BLaER1 (cell line): ENCODE measurements around the gene C10orf53.

ENCODE experiments used
- H3K27ac ChIP-seq: shearing (Covaris generic); formaldehyde crosslinking; 2 replicates; pipeline ENCODE4 v1.8.1; 2022
- H3K27me3 ChIP-seq: shearing (Covaris generic); formaldehyde crosslinking; 2 replicates; pipeline ENCODE4 v1.8.1; 2022
- H3K36me3 ChIP-seq: shearing (Covaris generic); formaldehyde crosslinking; 2 replicates; pipeline ENCODE4 v1.8.1; 2022
- H3K4me1 ChIP-seq: shearing (Covaris generic); formaldehyde crosslinking; 2 replicates; pipeline ENCODE4 v1.8.1; 2022
- H3K4me2 ChIP-seq: shearing (Covaris generic); formaldehyde crosslinking; 2 replicates; pipeline ENCODE4 v1.8.1; 2022
- H3K4me3 ChIP-seq: shearing (Covaris generic); formaldehyde crosslinking; 2 replicates; pipeline ENCODE4 v1.8.1; 2022
- H3K9ac ChIP-seq: shearing (Covaris generic); formaldehyde crosslinking; 2 replicates; pipeline ENCODE4 v1.8.1; 2022
- H3K9me3 ChIP-seq: shearing (Covaris generic); formaldehyde crosslinking; 2 replicates; pipeline ENCODE4 v1.8.1; 2022
- H4K20me1 ChIP-seq: shearing (Covaris generic); formaldehyde crosslinking; 2 replicates; pipeline ENCODE4 v1.8.1; 2022
- Cebpa-rat ChIP-seq: shearing (Covaris generic); IDR thresholded peaks from 2 replicates; pipeline ENCODE4 v1.8.1; 2022

Gene C10orf53, protein sequence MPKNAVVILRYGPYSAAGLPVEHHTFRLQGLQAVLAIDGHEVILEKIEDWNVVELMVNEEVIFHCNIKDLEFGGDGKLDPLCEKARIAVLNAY

DNA sequence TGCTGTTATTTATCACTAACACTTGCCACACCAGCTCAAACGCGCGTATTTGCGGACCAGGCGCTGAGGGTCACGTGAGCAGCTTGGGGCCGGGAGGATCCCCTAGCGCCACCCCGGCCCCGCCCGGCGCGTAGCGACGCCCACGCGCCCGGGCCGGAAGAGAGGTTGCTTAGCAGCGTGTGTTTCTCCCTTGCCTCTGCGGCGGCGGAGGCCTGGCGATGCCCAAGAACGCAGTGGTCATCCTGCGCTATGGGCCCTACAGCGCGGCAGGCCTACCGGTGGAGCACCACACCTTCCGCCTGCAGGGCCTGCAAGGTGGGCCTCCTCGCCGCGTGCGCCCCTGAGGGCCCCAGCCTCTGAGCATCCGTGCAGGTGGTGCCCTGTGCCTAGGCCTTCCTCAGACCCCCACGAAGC lies at the start of gene C10orf53:
Gene C10orf53, plus strand, starts transcription at position 172 of the 414 bp plus-strand sequence. Its CDS starts 47 bp downstream, at position 219.
- no peak within 1 kb of the TSS for H3K4me2 ChIP-seq
- no peak within 1 kb of the TSS for H3K9ac ChIP-seq
- no peaks in the 10 kb centered on the region for H3K27me3 ChIP-seq
- no peak within 1 kb of the TSS for H3K27ac ChIP-seq
- no peaks in the 10 kb centered on the region for H3K4me1 ChIP-seq
- no peaks in the 10 kb centered on the region for H4K20me1 ChIP-seq
- H3K9me3 ChIP-seq, result peaks cover 19% of the 10 kb centered on the region
- no peak for TF ChIP-seq Cebpa-rat
- H3K4me3 ChIP-seq, result no peak within 1 kb of the TSS
- H3K36me3 ChIP-seq, result no peaks in the 10 kb centered on the region

DNA sequence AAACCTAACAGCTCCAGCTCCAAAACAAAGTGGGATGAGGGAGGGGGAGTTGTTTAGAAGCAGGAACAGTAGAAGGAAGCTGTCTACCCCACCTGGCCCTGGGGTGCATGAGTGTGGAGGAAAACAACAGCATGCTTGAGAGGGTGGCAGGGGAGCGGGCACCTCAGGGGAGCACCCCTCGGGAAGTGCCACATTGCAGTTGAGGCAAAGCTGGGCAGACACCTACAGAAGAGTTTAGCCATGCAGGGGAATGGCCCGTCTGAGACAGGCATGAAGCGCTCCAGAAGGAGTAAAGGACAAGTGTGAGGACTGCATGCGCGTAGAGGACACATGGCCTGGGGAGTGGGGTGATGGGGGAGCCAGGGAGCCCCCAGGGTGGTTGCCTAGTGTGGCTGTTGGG lies 47.5 kb upstream of the C10orf53 start:
- Histone ChIP-seq H3K27me3 (no peaks in the 10 kb centered on the region), H3K4me1 (peaks cover 9% of the 10 kb centered on the region; the same call in 1 of the 2 replicates), H4K20me1 (no peaks in the 10 kb centered on the region), H3K9me3 (no peaks in the 10 kb centered on the region), H3K4me3 (no peak overlapping the region), H3K9ac (no peak overlapping the region), H3K36me3 (no peaks in the 10 kb centered on the region), H3K27ac (no peak overlapping the region), H3K4me2 (no peak overlapping the region)
- TF ChIP-seq Cebpa-rat, result no peak

DNA sequence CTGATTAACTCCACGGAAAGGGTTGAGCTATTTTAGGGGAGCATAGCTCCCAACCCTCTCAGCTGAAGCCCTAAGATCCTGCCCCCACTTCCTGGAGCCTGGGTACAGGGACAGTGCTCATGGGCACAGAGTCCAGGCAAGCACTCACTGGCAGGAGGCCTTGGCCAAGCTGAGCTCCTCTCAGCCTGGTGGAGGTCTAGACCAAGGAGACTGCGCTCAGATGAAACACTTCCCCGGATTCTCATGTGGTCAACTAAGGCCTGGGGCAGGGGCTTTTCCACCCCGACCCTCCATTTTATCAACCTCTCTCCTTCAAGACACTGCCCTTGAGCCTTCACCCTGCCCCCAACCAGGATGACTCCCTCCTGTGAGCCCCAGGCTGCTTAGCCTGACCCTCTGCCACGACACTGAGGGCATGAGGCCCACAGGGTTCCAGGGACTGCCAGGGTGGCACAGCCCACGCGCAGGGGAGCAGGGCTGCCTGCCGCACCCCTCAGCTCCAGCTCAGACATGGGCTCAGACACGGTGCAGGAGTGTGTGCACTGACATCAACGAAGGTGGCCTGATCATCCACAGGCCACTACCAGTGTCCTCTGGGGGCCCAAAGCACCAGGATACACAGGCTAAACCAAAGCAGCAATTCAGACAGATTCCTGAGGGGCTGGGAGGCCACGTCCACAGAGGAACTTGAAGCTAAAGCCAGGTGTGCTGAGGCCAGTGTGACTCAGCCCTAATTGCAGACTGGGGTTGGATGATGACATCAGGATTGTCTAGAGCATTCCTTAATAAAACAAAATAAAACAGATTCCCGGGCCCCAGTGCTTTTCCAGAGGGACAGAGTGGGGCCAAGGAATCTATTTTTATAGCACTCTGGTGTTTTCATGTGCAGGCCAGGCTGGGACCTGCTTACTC lies 46.8 kb upstream of the C10orf53 start:
- Histone ChIP-seq H3K4me2 (no peak overlapping the region), H3K9ac (no peak overlapping the region), H3K4me3 (no peak overlapping the region), H3K27me3 (no peaks in the 10 kb centered on the region), H4K20me1 (no peaks in the 10 kb centered on the region), H3K9me3 (no peaks in the 10 kb centered on the region), H3K36me3 (no peaks in the 10 kb centered on the region), H3K27ac (no peak overlapping the region; the same call in 1 of the 2 replicates), H3K4me1 (peaks cover 13% of the 10 kb centered on the region; the same call in 1 of the 2 replicates)
- TF ChIP-seq Cebpa-rat, result no peak

DNA sequence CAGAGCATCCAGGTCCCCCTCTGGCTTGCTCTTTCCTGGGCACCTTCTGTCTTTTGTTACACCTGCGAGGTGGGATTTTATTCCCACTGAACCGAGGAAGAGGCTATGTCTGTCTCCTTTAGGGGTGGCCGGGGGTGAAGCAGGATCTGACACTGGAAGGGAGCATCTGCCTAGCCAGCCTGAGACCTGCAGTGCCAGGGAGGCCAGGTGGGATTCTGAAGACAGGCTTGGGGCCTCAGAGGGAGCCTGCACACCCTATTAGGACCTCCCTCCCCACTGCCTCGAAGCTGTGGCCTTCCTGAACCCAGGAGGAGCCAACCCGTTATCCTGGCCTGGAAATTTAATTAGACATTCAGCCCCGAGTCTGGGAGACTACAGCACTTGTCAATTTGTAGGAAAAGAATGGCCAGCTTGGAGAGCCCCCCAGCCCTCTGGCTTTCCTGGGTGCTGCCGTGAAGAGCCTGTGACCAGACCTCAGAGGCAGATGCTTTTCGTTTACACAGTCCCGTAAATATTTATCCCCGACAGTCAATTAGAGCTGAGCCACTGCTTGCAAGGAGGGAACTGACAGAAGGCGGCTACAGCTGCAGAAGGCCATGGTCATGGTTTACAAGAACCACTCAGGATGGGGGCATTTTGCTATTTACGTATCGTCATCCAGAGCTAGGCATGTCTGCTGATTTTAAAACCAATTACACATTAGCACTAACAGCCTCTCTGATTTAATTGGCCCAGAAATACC lies 46.0 kb upstream of the C10orf53 start:
- Histone ChIP-seq H3K27me3 (no peaks in the 10 kb centered on the region), H3K36me3 (no peaks in the 10 kb centered on the region), H4K20me1 (no peaks in the 10 kb centered on the region), H3K4me3 (no peak overlapping the region), H3K9me3 (no peaks in the 10 kb centered on the region), H3K27ac (no peak overlapping the region), H3K4me1 (peaks cover 13% of the 10 kb centered on the region; the same call in 1 of the 2 replicates), H3K9ac (no peak overlapping the region), H3K4me2 (peak overlapping the region; percentile 22)
- no peak for TF ChIP-seq Cebpa-rat

DNA sequence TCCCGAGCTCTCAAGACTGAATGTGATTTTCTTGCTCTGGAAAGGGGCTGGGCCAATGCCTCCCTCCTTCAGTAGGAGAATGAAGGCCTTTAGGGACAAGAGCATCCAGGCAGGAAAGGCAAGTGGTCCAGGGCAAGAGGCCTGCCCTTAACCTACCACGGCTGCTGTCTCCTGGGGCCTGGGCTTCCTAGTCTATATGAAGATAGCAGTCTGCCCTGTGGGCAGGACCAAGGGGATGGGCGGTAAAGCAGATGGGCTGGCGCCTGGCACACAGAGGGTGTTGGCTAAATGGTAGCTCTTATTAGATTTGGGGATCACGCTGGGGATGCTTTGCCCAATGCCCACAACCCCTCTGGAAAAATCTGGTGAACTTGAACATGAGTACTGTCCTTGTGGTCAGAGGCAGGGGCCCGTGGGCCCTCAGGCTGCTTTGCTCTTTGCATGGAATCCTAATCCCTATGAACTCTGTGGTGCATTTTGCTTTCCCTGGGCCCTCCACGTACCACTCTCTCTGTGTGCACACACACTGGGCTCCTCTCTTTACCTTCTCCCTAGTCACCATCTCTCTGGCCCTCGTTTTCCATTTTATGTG lies 45.3 kb upstream of the C10orf53 start:
- no peaks in the 10 kb centered on the region for H3K9me3 ChIP-seq
- no peaks in the 10 kb centered on the region for H3K27me3 ChIP-seq
- no peak overlapping the region for H3K9ac ChIP-seq
- no peak overlapping the region for H3K4me3 ChIP-seq
- H4K20me1 ChIP-seq, result no peaks in the 10 kb centered on the region
- no peak overlapping the region for H3K27ac ChIP-seq
- no peak for TF ChIP-seq Cebpa-rat
- no peaks in the 10 kb centered on the region for H3K36me3 ChIP-seq
- H3K4me1 ChIP-seq, result peaks cover 13% of the 10 kb centered on the region; the same call in 1 of the 2 replicates
- H3K4me2 ChIP-seq, result peak overlapping the region; percentile 22

DNA sequence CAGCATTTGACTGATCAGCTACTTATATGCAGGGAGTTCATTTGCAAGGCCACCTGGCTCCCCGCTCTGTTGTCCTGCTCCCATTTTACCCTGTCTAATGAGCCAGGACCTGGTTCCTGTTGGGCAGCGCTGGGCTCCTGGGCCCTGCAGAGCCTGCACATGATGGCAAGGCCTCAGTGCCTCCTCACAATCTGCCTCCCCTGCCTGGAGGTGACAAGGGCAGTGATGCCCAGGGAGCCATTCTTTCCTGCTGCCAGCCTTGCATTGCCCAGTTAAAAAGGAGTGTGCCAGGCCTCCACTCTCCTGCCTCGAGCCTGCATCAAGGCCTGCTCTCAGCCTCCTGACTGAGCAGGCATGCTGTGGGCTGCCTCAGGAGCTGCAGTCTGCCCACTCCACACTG lies 37.1 kb upstream of the C10orf53 start:
- H3K9ac ChIP-seq, result no peak overlapping the region

DNA sequence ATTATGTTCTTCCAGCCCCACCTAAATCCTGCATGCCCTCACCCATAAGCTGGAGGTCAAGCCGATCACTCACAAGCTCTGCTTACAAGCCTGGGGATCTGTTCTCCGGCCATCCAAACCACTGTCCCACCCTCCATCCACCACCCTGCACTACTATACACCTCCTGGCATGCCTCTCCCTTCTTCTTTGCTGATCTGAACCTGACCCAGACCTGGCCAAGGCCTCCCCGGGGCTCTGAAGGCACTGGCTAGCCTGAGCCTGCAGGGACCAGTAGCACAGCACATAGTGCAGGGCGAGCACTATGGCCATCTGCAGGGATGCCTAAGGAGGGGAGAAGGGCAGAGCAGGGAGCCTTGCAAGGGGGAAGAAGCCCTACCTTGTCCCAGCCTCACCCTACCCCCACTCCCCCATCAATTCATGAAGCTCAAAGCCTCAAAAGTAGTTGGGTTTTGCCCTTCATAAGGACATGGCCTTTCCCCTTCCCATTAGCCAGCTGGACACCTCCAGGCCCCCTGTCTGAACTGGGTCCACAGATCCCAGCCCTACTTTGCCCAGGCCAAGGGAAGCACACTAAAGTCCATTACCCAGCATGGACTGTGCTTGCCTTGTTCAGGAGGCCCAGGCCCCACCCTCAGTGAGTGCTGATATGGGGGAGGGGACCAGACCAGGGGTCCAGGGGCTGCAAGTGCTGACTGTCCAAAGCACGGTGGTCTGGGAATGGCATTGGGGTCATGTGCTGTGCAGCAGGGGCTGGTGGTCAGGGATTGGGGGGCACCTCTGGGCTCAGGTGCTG lies 36.0 kb upstream of the C10orf53 start:
- TF ChIP-seq Cebpa-rat, result no peak
- Histone ChIP-seq H3K27ac (peak overlapping the region; percentile 53; the same call in 1 of the 2 replicates), H3K36me3 (no peaks in the 10 kb centered on the region), H3K9me3 (no peaks in the 10 kb centered on the region), H3K27me3 (no peaks in the 10 kb centered on the region), H3K9ac (no peak overlapping the region), H4K20me1 (no peaks in the 10 kb centered on the region), H3K4me2 (peak overlapping the region; percentile 55), H3K4me3 (no peak overlapping the region), H3K4me1 (peaks cover 49% of the 10 kb centered on the region)

More for the DNA sequence above, 37.1 kb upstream of the C10orf53 start:
- H3K27ac ChIP-seq, result 0 out of 2 replicates have a peak overlapping the region, but pooled peaks have one; percentile 9
- peaks cover 41% of the 10 kb centered on the region for H3K4me1 ChIP-seq
- no peaks in the 10 kb centered on the region for H3K36me3 ChIP-seq
- no peaks in the 10 kb centered on the region for H4K20me1 ChIP-seq
- no peaks in the 10 kb centered on the region for H3K9me3 ChIP-seq
- H3K4me3 ChIP-seq, result no peak overlapping the region
- H3K4me2 ChIP-seq, result no peak overlapping the region
- no peak for TF ChIP-seq Cebpa-rat
- no peaks in the 10 kb centered on the region for H3K27me3 ChIP-seq

DNA sequence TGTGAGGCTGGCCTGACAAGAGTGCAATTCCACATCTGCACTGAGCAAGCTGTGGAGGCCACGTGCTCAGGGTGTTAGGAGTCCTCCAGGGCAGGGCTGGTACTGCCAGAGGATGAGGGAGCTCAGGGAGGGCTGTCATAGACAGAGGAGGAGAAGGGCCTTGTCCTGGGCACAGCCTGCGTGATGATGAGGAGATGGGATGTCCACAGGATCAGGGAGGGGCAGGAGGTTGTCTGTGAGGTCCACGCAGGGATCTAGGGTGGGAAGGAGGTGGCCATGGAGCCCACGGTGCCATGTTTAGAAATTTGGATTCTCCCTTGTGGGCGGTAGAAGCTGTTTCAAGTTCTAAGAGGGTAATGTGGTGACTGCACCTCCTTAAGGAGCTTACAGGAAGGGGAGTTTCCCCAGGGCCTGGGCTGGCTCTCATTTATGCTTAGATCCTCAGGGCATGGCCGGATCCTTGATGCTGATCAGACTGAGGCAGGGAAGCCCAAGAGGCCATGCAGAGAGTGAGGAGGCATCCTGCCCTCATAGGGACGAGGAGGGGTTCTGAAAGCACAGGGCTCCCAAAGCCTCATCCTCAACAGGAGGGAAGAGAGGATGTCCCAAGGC lies 35.3 kb upstream of the C10orf53 start:
- Histone ChIP-seq H3K4me3 (no peak overlapping the region), H3K4me2 (peak overlapping the region; percentile 55), H3K9me3 (no peaks in the 10 kb centered on the region), H3K27ac (peak overlapping the region; percentile 53), H3K27me3 (no peaks in the 10 kb centered on the region), H3K9ac (no peak overlapping the region), H4K20me1 (no peaks in the 10 kb centered on the region), H3K4me1 (peaks cover 56% of the 10 kb centered on the region), H3K36me3 (no peaks in the 10 kb centered on the region)
- TF ChIP-seq Cebpa-rat, result no peak
